Fibroblast of lung (primary cell): ENCODE measurements around the gene IMP4.

ENCODE experiments used
- EZH2 ChIP-seq: IDR thresholded peaks from 2 replicates; pipeline ENCODE4 v1.5.1; 2012; ENCODE audit warnings: low read length, control low read depth, mild to moderate bottlenecking; ENCODE audit errors: missing control alignments
- TF ChIP-seq, protein P1 (sequence below), 2 donors: IDR thresholded peaks in 1 of 2; conservative IDR thresholded peaks in 1 of 2; 1 replicate in 1 of 2; 2 replicates in 1 of 2; pipeline ENCODE4 v1.5.1; 2011 to 2012; ENCODE audit warnings: low read length in 2 of 2, control low read depth in 1 of 2, inconsistent platforms in 1 of 2, low read depth in 1 of 2, mild to moderate bottlenecking in 1 of 2

GRCh38 chr2:130355172-130355577, 12.5 kb downstream of the IMP4 start:
- TF ChIP-seq EZH2 = no peak
- TF ChIP-seq, protein P1, sequence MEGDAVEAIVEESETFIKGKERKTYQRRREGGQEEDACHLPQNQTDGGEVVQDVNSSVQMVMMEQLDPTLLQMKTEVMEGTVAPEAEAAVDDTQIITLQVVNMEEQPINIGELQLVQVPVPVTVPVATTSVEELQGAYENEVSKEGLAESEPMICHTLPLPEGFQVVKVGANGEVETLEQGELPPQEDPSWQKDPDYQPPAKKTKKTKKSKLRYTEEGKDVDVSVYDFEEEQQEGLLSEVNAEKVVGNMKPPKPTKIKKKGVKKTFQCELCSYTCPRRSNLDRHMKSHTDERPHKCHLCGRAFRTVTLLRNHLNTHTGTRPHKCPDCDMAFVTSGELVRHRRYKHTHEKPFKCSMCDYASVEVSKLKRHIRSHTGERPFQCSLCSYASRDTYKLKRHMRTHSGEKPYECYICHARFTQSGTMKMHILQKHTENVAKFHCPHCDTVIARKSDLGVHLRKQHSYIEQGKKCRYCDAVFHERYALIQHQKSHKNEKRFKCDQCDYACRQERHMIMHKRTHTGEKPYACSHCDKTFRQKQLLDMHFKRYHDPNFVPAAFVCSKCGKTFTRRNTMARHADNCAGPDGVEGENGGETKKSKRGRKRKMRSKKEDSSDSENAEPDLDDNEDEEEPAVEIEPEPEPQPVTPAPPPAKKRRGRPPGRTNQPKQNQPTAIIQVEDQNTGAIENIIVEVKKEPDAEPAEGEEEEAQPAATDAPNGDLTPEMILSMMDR (conservative IDR thresholded peaks at IDR 0.05 in 1 of 2, IDR thresholded peaks at IDR 0.05 in 1 of 2; ENCODE audit: low read depth in 1 of 2, low read length in 2 of 2) = no peak
